ENCODE results near the gene DAGLA.

DNA sequence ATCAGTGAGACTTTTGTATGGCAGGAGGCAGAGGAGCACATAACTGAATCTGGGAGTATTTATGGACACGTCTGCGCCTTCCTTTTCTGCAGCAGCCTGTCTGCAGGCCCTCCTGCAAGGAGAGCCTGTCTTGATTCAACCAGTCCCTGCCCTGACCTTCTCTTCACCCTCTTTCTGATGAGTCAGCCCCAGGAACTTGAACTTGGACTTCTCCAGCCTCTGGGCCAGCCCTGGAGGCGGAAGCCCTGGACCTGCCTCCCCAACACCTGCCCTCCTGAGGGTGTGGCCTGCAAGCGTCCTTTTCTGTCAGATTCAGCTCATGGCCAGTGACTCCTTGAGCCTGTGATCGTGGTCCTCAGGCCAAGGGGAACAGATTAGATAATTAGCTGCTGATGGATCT is 20.0 kb downstream of the DAGLA start:
- TF ChIP-seq, protein P1, sequence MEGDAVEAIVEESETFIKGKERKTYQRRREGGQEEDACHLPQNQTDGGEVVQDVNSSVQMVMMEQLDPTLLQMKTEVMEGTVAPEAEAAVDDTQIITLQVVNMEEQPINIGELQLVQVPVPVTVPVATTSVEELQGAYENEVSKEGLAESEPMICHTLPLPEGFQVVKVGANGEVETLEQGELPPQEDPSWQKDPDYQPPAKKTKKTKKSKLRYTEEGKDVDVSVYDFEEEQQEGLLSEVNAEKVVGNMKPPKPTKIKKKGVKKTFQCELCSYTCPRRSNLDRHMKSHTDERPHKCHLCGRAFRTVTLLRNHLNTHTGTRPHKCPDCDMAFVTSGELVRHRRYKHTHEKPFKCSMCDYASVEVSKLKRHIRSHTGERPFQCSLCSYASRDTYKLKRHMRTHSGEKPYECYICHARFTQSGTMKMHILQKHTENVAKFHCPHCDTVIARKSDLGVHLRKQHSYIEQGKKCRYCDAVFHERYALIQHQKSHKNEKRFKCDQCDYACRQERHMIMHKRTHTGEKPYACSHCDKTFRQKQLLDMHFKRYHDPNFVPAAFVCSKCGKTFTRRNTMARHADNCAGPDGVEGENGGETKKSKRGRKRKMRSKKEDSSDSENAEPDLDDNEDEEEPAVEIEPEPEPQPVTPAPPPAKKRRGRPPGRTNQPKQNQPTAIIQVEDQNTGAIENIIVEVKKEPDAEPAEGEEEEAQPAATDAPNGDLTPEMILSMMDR (IDR thresholded peaks at IDR 0.05; ENCODE audit: low read length): no peak
- TF ChIP-seq EZH2 (IDR thresholded peaks at IDR 0.05; ENCODE audit: borderline replicate concordance, low read length): no peak

Measured in OCI-LY1 (cell line).